ENCODE data around the gene HOXD11.

The HOXD11 gene

DNA sequence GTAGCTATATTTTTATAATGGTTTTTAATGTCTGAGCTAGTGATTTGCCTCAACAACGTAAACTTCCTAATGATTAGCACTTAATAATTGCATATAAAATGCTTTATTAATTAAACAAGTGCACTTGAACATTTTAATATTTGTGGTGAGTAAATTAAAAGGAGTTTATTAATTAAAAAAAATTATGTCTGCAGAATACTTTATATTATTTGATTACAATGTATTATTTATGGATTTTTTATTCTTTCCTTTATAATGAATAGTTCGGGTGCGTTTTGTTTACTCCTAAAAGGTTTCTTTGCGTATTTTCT is 24.7 kb downstream of the HOXD11 start:
- DNase-seq (ENCODE audit: low read depth in 2 of 2), result no peak

DNA sequence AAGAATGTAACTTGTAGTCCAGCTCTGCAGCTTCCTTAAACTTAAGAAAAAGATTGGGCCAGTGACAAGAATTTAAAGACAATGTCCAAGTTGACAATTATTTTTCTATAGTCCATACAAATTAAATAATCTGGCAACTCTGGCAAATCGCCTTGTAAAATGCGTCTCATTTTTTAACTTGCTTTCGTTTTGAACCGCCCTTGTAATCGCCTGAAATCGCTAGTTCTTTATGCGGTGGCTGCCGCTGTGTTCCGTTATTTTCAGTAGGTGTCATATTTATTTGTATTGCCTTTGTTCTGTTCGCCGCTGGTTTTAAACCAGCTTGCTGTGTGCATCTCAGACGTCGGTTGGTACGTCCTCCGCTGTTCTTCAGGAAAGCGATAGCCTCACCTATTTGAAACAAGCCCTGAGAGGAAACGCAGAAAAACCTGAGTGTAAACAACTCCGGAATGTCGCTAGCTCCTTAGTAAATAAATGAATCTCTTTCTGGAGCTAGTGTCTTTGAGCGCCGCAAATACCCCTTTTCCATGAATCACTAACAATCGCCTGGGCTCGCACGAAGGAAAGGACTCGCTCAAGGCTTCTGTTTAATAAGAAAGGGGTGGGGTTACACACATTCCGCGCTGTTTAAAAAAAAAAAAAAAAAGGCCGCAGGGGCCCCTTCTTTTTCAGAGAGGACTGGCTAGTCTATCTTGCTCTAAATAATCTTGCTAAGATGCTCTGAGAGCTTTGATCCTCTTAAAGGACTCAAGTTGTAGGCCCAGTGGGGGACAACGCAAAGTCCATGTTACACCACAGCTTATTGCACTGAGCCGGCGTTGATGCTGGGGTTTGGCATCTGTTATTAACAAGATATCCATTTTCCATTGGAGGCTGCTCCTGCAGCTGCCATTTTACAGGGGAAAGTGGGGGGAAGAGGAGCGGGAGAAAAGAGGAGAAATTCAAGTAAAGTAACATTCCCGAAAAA is 25.4 kb downstream of the HOXD11 start:
- no peak for DNase-seq (ENCODE audit: low read depth in 2 of 2)

DNA sequence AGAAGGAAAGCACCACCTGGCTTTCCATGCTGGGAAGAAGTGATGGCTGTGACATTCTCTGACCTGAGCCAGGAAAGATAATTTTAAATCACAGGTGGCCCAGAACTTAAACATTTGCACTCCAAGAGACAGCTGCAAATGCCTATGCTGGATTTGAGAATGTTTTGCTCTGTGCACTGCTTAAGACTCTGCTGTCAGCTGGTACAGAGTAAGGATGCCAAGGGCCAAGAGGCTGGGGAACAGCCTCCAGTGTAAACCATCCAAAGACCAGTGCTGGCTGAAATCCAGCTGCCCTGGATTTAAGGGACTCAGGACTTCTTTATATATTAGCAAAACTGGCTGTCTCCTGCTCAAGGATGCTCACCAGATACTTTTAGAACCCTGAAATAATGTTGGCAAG is 26.3 kb downstream of the HOXD11 start:
- no peak for DNase-seq (ENCODE audit: low read depth in 2 of 2)

DNA sequence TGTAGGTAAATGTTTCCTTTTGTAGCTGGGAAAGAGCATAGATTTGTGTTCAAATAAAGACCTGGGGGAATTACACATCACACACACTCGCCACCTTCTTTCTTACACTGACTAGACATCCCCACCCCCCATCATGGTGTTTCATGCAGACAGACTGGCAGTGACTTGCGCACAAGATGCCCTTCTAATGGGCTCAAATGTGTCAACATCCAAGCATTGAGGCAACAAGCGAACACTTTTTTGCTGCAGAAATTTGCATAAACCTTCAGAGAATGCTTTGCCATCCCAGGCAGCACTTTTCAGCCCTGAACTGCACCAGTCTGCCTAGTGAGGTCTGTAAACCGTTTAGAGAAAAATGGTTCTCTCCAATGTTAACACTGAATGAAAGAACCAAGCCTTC is 27.0 kb downstream of the HOXD11 start:
- DNase-seq (ENCODE audit: low read depth in 2 of 2), result no peak

DNA sequence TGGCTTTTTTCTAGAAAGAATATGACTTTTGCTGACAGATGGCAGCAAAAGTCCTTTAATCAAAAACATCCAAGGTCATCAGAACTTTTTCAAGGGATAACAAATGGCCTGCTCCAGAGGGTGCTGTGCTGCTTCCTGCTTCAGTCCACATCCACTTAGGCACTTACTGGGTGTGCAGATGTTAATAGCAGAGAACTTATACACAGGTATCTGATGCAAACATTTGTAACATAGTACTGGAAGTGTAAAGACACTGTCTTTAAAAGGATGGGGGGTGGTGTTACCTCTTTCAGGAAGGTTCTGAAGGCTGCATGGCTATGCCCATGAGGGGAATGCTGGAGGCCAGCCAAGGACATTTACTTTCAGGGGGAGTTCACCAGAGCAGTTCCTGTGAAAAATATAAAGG is 28.0 kb downstream of the HOXD11 start:
- DNase-seq (ENCODE audit: low read depth in 2 of 2), result no peak

DNA sequence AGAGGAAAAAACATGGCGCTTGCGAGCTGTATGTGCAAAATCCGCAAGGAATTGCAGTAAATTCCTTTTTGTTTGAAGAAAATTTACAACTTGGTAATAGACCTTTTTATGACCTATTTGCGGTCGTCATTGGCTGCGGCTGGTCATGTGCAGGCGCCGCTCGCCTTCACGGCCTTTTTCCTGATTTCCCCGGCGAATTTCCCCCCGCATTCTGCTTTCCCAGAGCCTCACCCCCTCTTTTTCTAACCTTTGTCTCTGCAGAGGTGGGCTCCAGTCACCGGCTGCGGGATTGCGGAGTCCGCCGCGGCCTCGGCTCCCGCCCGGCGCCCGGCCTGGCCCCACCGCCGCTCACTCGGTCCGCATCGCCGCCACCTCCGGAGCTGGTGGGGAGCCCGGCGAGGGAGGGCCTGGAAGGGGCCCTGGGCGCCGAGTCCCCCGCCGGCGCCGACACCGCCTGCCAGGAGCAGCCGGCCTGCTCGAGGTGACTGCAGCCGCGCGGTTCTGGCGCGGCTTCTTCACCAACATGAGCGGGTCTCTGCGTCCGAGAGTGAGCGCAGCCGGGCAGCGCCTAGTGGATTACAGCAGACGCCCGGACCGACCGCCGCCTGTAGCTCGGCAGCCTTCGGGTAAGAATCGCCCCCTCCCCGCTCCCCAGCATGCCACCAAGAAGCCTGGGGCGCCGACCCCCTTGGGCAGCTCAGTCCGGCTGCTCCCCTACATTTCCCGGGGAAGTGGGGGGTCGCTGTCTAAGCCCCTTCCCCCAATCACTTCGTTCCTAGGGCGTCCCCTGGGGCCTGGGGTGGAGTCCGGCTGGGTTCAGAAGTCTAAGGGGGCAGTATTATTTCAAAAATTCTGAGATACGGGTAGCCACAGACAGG is 29.5 kb downstream of the HOXD11 start:
- no peak for DNase-seq (ENCODE audit: low read depth in 2 of 2)

DNA sequence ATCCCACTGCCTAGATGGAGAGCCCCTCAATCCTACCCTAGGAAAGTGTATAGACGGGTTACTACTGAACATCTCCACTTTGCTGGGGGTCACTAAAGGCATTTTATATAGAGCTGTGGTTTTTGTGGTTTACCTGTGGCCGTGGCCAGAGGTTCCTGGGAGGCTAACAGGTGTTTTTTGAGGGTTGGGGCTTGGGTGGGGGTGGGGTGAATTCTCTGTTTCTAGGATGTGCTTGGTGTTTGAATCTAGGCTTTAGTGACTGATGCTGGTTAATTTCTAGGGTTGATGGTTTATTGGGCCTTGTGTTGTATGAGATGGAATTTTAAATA is 30.1 kb downstream of the HOXD11 start:
- no peak for DNase-seq (ENCODE audit: low read depth in 2 of 2)

DNA sequence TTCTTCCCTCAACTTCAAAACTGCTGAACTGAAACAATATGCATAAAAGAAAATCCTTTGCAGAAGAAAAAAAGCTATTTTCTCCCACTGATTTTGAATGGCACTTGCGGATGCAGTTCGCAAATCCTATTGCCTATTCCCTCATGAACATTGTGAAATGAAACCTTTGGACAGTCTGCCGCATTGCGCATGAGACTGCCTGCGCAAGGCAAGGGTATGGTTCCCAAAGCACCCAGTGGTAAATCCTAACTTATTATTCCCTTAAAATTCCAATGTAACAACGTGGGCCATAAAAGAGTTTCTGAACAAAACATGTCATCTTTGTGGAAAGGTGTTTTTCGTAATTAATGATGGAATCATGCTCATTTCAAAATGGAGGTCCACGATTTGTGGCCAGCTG is 30.8 kb downstream of the HOXD11 start:
- no peak for DNase-seq (ENCODE audit: low read depth in 2 of 2)

DNA sequence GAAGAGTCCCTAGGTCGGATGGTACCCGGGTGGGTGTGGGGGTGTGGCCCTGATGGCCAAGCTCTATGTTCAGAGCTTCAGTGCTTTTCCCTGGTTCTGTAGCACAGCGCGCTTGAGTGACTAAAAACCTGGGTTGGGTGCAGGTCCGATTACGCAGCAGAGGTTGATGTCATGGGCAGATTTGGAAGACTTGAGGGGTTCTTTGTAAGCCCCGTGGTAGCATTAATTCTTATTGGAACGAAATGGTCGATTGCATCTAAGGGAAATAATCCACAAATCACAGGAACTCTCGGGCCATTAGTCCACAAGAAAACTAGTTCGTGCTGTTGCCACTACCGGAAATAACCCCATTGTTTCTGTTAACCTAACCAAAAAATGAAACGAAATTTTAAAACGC is 31.4 kb downstream of the HOXD11 start:
- no peak for DNase-seq (ENCODE audit: low read depth in 2 of 2)

DNA sequence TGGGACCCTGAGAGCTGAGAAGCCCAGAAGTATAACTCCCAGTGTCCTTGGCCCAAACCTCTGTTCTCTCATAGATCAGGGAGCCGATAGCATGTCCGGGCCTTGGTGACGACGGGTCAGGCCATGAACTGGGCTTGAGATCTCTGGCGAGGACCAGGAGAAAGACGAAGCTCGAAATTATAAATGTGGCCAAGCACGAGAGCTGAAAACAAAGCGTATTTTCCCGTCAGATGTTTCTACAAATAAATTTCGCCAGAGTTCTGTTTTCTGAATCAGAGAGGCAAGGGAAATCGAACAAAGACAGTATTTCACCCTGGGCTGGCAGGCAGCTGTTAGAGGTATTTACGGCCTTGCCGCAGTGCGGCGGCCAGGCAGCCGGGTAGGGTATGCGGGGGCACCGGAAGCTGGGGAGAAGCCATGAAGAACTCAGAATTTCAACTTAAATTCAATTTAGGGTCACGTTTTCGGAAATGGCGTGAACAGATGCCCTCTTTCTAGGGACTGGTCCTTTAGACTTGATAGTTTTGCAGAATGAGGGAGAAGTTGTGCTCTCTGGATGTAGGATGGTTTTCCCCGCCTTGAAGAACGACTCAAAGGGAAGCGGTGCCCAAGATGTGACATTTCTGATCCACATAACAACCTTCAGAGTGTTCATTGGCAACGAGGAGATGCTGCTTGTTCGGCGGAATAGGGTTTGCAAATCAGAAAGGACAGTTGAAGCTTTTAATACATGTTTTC is 32.0 kb downstream of the HOXD11 start:
- no peak for DNase-seq (ENCODE audit: low read depth in 2 of 2)

DNA sequence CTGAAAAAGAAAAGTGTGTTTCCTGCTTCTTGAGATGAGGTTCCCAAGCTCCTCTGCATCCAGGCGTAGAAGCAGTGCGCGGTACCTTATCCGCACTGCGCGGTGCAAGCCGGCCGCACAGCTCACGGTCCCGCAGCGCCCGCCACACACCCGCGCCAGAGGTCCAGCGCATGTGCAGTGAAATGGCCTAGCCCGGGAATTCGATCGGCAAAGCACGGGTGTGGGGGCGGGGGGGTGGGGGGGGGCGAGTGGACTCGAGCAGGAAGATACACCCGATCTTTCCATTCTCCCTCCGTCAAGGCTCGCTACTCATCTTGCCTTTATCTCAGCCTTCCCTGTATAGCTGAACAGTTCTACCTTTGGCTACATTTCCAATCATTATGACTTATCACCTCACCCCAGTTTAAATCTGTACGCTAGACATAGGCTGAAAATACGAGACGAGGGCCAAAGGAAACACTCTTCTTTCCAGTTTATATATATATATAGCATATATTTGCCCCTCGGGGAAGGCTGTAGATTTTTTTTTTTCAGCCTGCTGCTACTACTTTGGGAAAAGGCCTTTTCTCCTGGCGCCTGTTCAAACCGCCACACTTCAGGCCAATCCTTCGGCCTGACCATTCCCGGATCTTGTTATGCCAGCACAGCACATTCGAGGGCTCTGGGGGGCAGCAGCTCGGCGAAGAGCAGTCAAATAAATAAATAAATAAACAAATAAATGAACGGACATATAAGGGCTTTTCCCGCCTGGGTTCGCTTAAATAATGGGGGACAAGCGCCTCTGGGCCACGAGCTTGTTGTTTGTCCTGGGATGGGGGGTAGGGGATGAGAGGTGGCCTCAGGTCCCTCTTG is 32.8 kb downstream of the HOXD11 start:
- no peak for DNase-seq (ENCODE audit: low read depth in 2 of 2)

DNA sequence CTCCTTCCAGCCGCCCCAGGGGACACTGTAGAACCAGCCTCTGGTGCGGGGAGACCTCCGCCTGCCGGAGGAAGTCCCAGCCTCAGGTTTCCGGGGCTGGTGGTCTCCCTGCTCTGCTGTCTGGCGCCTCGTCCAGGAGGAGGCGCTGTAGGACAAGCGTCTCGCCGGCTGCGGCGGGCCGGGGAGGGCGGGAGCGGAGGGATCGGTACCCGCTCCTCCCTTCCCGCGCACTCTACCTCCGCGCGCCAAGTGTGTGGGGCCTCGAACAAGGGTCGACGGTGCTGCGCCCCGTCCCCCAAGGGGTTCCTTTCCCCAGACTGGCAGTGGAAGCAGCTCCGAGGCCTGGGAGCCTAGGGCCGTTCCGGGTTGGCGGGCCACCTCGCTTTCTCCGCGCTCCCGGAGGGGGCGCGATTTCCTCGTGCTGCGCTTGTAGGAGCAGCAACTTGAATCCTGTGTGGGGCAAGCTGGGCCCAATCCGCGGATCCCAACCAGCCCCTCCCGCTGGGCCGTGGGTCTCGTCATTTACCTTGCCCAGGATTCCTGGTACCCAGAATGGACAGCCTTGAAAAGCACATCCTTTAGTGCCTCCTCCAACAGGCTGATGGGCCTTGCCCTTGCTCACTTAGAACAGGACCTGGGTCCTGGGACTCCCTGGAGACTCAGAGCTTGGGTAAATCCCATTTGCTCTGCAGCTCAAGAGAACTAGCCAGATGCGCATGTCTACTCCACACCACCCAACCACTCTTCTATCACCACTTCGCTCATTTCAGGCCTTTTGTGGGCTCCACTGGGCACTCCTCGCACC is 33.6 kb downstream of the HOXD11 start:
- peak; percentile 31 to 61 for DNase-seq (ENCODE audit: low read depth in 2 of 2)

DNA sequence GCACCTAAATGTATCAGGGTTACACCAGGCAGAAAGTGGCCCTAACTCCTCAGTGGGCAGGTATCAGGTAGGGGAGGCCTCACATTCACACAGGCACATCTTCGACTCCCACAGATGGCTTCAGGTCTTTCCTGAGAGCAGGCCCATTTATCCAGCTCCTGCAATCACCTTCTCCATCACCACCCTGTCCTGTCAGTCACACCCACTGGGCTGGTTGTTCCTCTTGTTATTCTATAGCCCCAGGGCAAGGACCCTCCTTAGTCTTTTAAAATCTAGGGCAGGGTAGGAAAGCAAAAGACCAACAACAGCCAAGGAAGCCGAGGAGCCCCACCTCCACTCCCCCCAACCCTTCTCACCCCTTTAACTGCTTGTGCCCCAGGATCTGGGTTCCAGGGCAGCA is 35.2 kb downstream of the HOXD11 start:
- no peak for DNase-seq (ENCODE audit: low read depth in 2 of 2)

DNA sequence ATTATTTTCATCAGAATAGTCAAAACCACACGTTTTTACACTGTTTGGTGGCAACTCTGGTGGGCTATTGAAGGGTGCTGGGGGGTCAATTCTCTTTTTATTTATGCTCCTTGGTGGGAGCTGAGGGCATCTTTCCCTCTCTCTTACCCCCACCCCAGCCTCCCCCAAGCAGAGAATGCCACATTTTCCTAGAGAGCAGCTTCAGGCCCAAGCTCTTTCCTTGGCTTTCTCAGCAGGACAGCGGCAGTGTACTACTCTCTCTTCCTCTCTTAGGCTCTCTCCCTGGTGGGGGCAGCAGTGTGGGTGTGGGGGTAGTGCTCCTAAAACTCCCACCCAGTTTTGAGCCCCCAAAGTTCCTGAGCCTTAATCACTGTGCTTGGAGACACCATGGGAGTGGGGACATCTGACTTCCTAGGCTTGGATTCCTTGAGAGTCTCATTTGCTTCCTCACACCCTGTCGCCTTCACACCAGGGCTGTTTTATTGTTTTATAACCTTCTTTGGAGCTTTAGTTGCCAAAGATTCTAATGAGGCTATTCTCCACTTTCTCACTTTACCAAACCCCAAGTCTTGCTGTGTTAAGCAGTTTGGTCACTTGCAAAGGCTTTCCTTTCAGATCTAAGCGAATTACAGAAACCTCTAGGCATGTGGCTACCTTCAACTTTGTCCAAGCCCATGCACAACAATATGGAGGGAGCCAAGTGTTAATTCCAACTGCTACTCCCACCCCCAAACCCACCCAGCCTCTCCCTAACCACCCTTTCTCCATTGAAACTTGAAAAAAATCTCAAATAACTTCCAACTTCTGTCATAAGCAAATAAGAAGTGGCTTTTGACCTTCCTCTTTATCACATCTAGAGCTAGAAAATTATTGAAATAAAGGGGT is 38.2 kb downstream of the HOXD11 start:
- no peak for DNase-seq (ENCODE audit: low read depth in 2 of 2)

DNA sequence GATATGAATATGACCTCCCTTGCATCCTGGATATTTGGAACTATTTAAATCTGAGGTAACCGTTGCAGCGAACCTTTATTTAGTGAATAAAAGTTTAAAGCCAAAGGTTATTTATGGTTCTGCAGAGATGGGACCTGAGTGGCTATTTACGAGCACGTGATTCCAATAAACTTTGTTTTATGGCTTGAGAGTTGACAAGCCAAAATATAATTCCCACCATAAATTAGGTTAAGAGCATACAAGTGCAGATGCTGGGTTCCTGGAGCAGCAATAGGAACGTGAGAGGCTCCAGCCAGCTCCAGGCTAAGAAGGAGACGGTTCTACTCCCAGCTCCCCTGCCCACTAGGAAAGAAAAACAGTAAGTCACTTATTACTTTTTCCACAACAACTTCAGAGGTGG is 39.0 kb downstream of the HOXD11 start:
- no peak for DNase-seq (ENCODE audit: low read depth in 2 of 2)

DNA sequence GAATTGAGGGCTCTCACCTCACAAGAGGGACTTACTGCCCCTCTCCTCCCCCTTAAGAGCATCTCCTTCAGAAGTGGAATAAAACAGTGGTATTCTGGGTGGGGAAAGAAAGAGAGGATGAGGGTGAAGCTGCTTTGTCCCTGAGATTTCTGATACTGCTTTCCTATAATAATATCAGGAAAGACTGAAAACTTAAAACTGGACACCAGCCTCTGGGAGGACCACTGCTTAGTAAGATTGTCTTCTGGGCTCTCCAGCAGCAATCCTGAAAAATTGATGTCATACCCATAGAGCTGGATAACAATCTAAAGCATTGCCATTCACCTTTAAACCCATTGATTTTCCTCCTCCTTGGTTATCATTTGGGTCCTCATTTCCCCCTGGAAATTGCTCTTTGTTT is 39.6 kb downstream of the HOXD11 start:
- no peak for DNase-seq (ENCODE audit: low read depth in 2 of 2)

DNA sequence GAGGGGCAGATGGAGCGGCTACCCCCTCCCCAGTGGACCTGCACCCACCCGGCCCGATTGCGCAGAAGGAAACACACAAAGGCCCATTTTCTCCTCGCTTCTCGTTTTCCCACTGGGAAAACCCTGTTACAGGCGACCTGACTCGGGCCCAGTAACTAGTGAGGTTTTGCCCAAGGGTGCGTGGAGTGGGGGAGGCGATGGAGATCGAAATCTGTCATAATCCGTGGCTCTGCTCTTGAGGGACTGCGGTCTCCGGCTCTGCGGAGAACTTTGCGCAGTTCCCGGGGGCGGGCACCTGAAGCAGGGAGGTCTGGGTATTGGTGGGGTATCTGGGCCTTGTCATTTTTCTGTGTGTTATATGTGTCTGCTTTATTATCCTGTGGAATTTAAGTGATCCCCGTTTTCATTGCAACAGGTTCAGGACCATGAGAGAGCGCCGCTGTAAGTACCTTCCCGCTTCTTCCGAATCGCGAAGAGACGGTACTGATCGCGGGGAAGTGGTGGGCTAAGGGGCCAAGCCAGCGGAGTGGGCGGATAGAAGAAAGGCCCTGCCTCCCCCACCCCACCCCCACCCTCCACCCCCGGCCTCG is 40.2 kb downstream of the HOXD11 start:
- no peak for DNase-seq (ENCODE audit: low read depth in 2 of 2)

DNA sequence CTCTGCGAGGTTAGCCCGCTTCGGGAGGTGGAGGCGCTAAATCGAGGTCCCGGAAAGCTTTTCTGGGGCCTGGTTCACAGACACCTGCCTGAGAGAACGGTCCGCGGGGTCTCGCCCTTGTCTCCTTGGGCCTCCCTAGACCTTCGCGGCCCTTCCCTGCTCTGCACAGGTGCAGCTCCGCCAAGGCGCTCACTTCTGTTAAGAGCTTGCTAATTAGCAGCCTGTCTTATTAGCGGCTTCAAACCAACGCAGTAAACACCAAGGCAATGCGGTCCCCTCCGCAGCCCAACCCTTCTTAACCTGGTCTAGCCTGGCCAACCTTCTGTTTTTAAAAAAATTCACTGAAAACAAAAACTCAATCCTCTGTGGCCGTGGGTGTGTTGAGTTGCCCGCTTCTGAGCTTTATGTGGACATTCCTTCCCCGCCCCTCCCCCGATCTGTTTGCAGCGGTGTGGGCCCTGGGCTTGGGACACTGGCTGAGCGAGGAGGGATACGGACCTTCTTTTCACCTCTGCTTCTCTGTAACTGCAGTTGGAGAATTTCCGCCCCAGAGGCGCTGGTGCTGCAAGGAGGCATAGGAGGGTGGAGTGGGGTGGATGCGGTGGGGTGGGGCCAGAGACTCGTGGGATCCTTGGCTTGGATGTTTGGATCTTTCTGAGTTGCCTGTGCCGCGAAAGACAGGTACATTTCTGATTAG is 40.9 kb downstream of the HOXD11 start:
- no peak for DNase-seq (ENCODE audit: low read depth in 2 of 2)

Measured in stimulated activated CD4-positive, alpha-beta T cell treated with anti-CD3 and anti-CD28 coated beads, Interleukin-1b, Interleukin-23, amount 100 ng/mL, for 4 hours (primary cell).